Measurements from ENCODE around the gene CACNA1A.

The CACNA1A gene

DNA sequence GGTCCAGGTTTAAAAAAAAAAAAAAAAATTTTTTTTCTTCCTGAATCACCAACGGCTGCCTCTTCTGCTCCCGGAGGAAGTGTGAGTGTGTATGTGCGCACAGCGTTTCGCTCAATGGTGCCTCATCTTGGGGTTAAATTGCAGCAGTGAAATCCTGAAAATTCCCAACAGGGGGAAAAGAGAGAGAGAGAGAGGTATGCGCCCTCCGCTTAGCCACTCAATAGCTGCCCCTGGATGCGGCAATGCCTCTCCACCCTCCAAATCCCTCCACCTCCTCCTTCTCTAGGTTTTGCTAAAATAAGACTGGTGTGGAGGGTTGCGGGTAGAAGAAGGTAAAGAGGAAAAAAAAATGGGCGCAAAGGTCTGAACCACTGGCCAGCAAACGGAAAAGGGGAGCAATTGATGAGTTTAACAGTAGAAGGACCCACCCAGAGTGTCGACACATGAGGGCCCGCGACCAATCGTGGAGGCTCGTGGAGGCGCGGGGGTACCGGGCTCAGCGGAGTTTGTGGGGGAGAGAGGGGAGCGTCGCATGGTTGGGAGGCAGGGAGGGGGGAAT lies 853 bp upstream of the CACNA1A start:
- TF ChIP-seq, protein P1, sequence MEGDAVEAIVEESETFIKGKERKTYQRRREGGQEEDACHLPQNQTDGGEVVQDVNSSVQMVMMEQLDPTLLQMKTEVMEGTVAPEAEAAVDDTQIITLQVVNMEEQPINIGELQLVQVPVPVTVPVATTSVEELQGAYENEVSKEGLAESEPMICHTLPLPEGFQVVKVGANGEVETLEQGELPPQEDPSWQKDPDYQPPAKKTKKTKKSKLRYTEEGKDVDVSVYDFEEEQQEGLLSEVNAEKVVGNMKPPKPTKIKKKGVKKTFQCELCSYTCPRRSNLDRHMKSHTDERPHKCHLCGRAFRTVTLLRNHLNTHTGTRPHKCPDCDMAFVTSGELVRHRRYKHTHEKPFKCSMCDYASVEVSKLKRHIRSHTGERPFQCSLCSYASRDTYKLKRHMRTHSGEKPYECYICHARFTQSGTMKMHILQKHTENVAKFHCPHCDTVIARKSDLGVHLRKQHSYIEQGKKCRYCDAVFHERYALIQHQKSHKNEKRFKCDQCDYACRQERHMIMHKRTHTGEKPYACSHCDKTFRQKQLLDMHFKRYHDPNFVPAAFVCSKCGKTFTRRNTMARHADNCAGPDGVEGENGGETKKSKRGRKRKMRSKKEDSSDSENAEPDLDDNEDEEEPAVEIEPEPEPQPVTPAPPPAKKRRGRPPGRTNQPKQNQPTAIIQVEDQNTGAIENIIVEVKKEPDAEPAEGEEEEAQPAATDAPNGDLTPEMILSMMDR (IDR thresholded peaks at IDR 0.05; ENCODE audit: low read depth, low read length) = no peak
- DNase-seq (ENCODE audit: extremely low read depth, low read depth) = no peak

DNA sequence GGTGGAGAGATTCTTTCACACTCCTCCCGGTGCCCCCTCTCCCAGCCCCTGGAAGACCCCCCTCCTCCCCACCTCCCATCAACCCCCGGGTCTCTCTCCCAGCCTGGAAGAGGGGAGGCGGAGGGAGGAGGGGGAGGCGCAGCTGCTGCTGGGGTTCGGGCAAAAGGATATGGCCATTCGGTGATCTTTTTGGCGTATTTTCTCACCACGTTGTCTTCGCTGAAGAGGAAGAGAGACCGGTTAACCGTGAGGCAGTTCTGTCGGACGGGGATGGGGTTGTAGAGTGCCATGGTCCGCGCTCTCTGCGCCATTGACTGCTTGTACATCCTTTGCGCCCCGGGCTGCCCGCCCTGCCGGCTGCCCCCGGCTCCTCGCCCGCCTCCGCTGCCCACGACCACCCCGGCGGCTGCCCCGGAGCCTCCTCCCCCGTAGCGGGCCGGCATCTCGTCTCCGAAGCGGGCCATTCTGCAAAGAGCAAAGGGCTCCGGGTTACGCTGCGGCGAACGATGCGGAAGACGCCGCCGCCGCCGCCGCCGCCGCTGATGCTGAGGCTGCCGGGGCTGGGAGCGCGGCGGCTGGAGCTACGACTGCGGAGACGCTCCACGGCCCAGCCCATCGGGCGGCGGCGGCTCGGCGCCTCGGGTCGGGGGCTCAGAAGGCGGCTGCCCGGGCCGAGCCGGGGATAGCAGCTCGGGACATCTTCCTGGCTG lies 363 bp downstream of the CACNA1A start:
- TF ChIP-seq, protein P1 (IDR thresholded peaks at IDR 0.05; ENCODE audit: low read depth, low read length) = no peak
- no peak for DNase-seq (ENCODE audit: extremely low read depth, low read depth)

DNA sequence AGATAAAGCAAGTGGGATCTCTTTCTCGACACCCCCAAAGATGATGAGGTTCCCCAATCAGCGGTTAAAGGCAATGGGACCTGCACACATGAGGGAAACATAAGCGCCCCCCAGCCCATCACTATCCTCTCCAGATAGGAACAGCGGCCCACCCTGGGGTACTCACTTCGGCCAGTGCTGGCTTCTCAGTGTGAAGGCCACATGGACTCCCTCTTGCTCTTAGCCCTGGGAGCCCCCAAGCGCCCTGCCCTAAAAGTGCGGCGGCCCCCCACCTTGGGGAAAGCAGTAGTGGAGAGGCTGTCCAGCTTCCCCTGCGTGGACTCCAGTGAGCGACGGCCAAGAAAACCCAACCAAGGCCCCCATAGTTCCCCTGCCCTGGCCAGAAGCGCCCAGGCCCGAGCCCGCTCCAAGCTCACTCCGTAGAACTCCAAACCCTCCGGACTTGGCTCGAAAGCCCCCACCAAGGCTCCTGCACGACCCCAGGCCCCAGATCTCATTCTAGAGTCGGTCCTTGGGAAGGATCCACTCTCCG lies 1.0 kb downstream of the CACNA1A start:
- no peak for DNase-seq (ENCODE audit: extremely low read depth, low read depth)
- TF ChIP-seq, protein P1 (IDR thresholded peaks at IDR 0.05; ENCODE audit: low read depth, low read length) = no peak

DNA sequence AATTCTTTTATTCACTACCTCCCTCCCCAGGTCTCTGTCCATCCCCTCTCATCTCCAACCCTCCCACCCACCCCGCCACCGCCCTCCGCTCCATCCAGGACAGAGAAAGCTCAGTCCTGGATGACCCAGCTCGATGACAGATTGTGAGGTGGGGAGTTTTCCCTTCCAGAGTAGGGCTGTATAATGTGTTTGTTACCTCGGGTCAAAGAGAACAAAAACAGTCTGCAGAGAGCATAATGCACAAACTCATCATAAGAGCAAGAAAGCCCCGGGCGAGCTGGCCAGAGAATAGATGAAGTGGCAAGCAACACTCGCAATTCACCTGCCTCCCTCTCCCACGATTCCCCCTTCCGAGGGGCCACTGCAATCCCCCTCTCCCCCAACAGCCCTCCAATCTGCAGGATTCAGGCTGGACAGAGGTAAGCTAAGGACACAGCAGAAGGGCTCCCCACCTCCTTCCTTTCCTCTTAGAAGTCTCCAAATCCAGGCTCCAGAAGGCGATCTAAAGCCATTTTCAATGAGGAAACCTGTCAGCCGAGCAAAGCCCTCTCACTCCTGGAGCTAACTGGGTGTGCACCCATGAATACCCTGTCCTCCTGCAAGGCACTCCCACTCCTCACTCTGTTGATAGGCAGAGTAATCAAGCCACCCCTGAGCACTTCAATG lies 2.6 kb downstream of the CACNA1A start:
- TF ChIP-seq, protein P1 (IDR thresholded peaks at IDR 0.05; ENCODE audit: low read depth, low read length) = no peak
- DNase-seq (ENCODE audit: extremely low read depth, low read depth) = no peak

DNA sequence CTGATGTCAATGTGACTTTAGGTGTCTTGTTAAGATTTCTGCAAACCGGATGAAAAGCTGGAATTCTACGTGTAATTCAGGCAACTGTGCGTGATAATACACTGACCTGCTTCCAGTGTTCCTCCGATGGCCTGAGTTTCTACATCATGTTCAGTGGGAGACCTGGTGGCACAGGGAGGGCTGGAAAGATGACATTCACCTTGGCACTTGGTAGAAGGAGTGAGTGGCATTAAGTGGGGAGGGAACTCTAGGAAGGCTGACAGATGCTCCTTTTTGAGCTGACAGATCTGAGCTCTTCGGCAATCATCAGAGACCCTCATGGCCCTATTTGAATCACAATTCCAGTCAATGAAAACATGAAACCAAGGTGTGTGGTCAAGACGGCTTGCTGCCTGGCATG lies 4.0 kb downstream of the CACNA1A start:
- no peak for DNase-seq (ENCODE audit: extremely low read depth, low read depth)
- TF ChIP-seq, protein P1 (IDR thresholded peaks at IDR 0.05; ENCODE audit: low read depth, low read length) = no peak

DNA sequence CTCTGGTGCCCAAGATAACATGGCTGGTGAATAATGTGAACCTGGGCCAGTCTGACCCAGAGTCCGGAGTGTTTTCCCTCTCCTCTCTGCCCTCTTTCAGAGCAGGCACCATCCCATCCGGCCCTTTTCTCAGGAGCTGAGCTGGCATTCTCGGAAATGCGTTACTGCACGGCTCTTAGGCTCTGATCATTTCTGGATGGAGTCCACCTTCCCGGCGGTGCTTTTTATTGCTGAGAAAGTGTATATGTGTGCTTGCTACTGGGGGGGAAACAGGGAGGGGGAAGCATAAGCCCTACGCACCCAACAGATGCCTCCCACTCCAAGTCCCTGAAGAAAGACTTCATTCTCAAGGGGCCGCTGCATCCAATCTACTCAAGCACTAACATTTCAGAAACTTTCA lies 6.6 kb downstream of the CACNA1A start:
- TF ChIP-seq, protein P1 (IDR thresholded peaks at IDR 0.05; ENCODE audit: low read depth, low read length) = no peak
- no peak for DNase-seq (ENCODE audit: extremely low read depth, low read depth)

Measured in AG09319 (cell line).